Transverse colon (tissue), 4 donors: ENCODE measurements around the gene IGSF9. TPM values are rescaled to one million over a fixed set of nuclear protein-coding genes. Genes with fewer than 3 reads are reported as not detected.

Source experiments
- DNase-seq: peaks from one replicate; pipeline ENCODE4 v3.0.0-alpha.2; 2019
- H3K27ac ChIP-seq, 4 donors: fragments of 200-600 bp; sonication (generic); 2 replicates each; pipeline ENCODE4 v1.5.1; 2016 to 2018; ENCODE audit warnings: inconsistent platforms in 4 of 4
- H3K27me3 ChIP-seq: fragments of 200-600 bp; sonication (generic); 2 replicates; pipeline ENCODE4 v1.5.1; 2017; ENCODE audit warnings: inconsistent platforms
- H3K36me3 ChIP-seq, 4 donors: fragments of 200-600 bp; sonication (generic); 2 replicates each; pipeline ENCODE4 v1.5.1; 2017 to 2019; ENCODE audit warnings: inconsistent platforms in 4 of 4
- H3K4me1 ChIP-seq, 4 donors: fragments of 200-600 bp; sonication (generic); 2 replicates each; pipeline ENCODE4 v1.5.1; 2017 to 2020; ENCODE audit warnings: inconsistent platforms in 4 of 4
- H3K4me3 ChIP-seq, 4 donors: fragments of 200-600 bp; sonication (generic); 1 replicate in 1 of 4; 2 replicates in 3 of 4; pipeline versions ENCODE4 v1.5.1 to v1.6.1; 2017 to 2019; ENCODE audit warnings: inconsistent platforms in 4 of 4
- H3K9me3 ChIP-seq, 2 donors: fragments of 200-600 bp; sonication (generic); 2 replicates each; pipeline ENCODE4 v1.5.1; 2017 to 2019; ENCODE audit warnings: inconsistent platforms in 2 of 2
- CTCF ChIP-seq, 5 experiments: fragments of 200-600 bp in 3 of 5; fragments of 450-650 bp in 2 of 5; sonication (generic) in 3 of 5; IDR thresholded peaks; 1 replicate in 2 of 5; 2 replicates in 3 of 5; pipeline ENCODE4 v1.5.1; 2016 to 2017; ENCODE audit warnings: antibody characterized with exemption in 5 of 5, inconsistent platforms in 3 of 5, mild to moderate bottlenecking in 2 of 5, moderate library complexity in 1 of 5
- EP300 ChIP-seq: sonication (generic); formaldehyde crosslinking; IDR thresholded peaks from one replicate; pipeline ENCODE4 v1.6.1; 2017; ENCODE audit warnings: antibody characterized with exemption, low read depth
- POLR2A ChIP-seq: fragments of 450-650 bp; IDR thresholded peaks from one replicate; pipeline ENCODE4 v1.6.1; 2016; ENCODE audit warnings: antibody characterized with exemption, mild to moderate bottlenecking, moderate library complexity
- POLR2AphosphoS5 ChIP-seq, 3 donors: sonication (generic); formaldehyde crosslinking; IDR thresholded peaks; one replicate each; pipeline ENCODE4 v1.6.1; 2016; ENCODE audit warnings: antibody characterized with exemption in 3 of 3
- WGBS, 2 donors: methylation state at CpG; one replicate each; pipeline ENCODE4 v1.1.5; 2018; ENCODE audit warnings: low coverage in 1 of 2; 5-methylcytosine and 5-hydroxymethylcytosine counted together
- in situ Hi-C, 4 donors: fragments of 200-750 bp; cut with MboI; loops; one replicate each; pipeline versions ENCODE4 v1.15.0 to v1.15.1; 2017; ENCODE audit warnings: low sequenced_read_pairs in 3 of 4, low pct_ligation_motif_present in 1 of 4, low pct_unique_long_range_greater_than_20kb in 1 of 4
- intact Hi-C: fragments of 100-400 bp; cut with DNase I; formaldehyde crosslinking; loops from one replicate; pipeline ENCODE4 v1.15.1; 2023; ENCODE audit warnings: low total_unique reads
- total RNA-seq, 4 donors: library from RNA; depleted of rRNA; stranded (reverse); fragments of >200 nt; gene quantifications; one replicate each; pipeline ENCODE4 v1.1.0, GENCODE V29; 2016

Gene IGSF9
- total RNA-seq, 4 donors from 2014 or later: 40.7 to 137 (median 81.3) TPM

- no peak for DNase-seq
- 83 to 87% methylated on average over 1 to 3 of the region's 3 CpGs for WGBS, 2 donors
- intact Hi-C loops: no loop called here
- Histone ChIP-seq H3K4me3 (no peak overlapping the region), H3K27ac (no peak overlapping the region), H3K36me3 (no peaks in the 10 kb centered on the region), H3K27me3 (no peaks in the 10 kb centered on the region), H3K4me1 (peaks cover 4 to 26% (median 11%) of the 10 kb centered on the region in 4 donors), H3K9me3 (no peaks in the 10 kb centered on the region)
- in situ Hi-C loops: loop anchor here in 1 of 4 donors (10.0 kb wide), 1 partner anchor 113 kb away; the partner anchor contains the start of gene DUSP23
- TF ChIP-seq POLR2A (no peak), EP300 (no peak), CTCF (IDR thresholded peaks at IDR 0.05) (no peak), POLR2AphosphoS5 (IDR thresholded peaks at IDR 0.05) (no peak)
Measured at GRCh38 chr1:159897962-159898361, 47.5 kb downstream of the IGSF9 start.

- intact Hi-C loops (no loop called here), in situ Hi-C loops (loop anchor here in 1 of 4 donors (10.0 kb wide), 1 partner anchor 112 kb away; the partner anchor contains the start of gene DUSP23)
- WGBS, 2 donors: 53 to 85% methylated on average over 2 to 3 of the region's 3 CpGs
- Histone ChIP-seq H3K36me3 (no peaks in the 10 kb centered on the region), H3K27me3 (no peaks in the 10 kb centered on the region), H3K27ac (peak overlapping the region; percentile 11 to 35 (median 24)), H3K4me3 (no peak overlapping the region), H3K4me1 (peaks cover 4 to 26% (median 11%) of the 10 kb centered on the region in 4 donors), H3K9me3 (no peaks in the 10 kb centered on the region)
- TF ChIP-seq CTCF (IDR thresholded peaks at IDR 0.05) (no peak), EP300 (no peak), POLR2A (no peak), POLR2AphosphoS5 (IDR thresholded peaks at IDR 0.05) (no peak)
- no peak for DNase-seq
Measured at GRCh38 chr1:159896546-159896930, 48.9 kb downstream of the IGSF9 start.

- no peak for DNase-seq
- in situ Hi-C loops (loop anchor here in 1 of 4 donors (10.0 kb wide), 1 partner anchor 111 kb away; the partner anchor contains the start of gene DUSP23), intact Hi-C loops (no loop called here)
- Histone ChIP-seq H3K4me3 (no peak overlapping the region), H3K36me3 (no peaks in the 10 kb centered on the region), H3K27ac (peak overlapping the region; percentile 11 to 35 (median 24)), H3K27me3 (no peaks in the 10 kb centered on the region), H3K4me1 (peaks cover 4 to 24% (median 11%) of the 10 kb centered on the region in 4 donors), H3K9me3 (no peaks in the 10 kb centered on the region)
- 67 to 82% methylated on average over 4 to 6 of the region's 6 CpGs for WGBS, 2 donors
- no peak for TF ChIP-seq POLR2AphosphoS5 (IDR thresholded peaks at IDR 0.05)
- TF ChIP-seq CTCF (IDR thresholded peaks at IDR 0.05): no peak
- TF ChIP-seq EP300: no peak
- no peak for TF ChIP-seq POLR2A
Measured at GRCh38 chr1:159895836-159896545, 49.4 kb downstream of the IGSF9 start.

GRCh38 chr1:159895286-159895685, 50.1 kb downstream of the IGSF9 start:
- Histone ChIP-seq H3K36me3 (no peaks in the 10 kb centered on the region), H3K27ac (no peak overlapping the region), H3K9me3 (no peaks in the 10 kb centered on the region), H3K27me3 (no peaks in the 10 kb centered on the region), H3K4me3 (no peak overlapping the region), H3K4me1 (peaks cover 4 to 18% (median 7%) of the 10 kb centered on the region in 4 donors)
- no peak for TF ChIP-seq POLR2AphosphoS5 (IDR thresholded peaks at IDR 0.05)
- no peak for TF ChIP-seq EP300
- TF ChIP-seq POLR2A: no peak
- TF ChIP-seq CTCF (IDR thresholded peaks at IDR 0.05): no peak
- DNase-seq: no peak
- intact Hi-C loops: no loop called here
- WGBS, 2 donors: 80 to 95% methylated on average over 2 to 3 of the region's 3 CpGs
- in situ Hi-C loops: loop anchor here in 1 of 4 donors (10.0 kb wide), 1 partner anchor 110 kb away; the partner anchor contains the start of gene DUSP23
